ENCODE measurements around the gene MXRA7.

The MXRA7 gene

GRCh38 chr17:76720211-76720610, 9.4 kb upstream of the MXRA7 start:
- no peak for TF ChIP-seq CTCF (IDR thresholded peaks at IDR 0.05; ENCODE audit: control insufficient read depth, extremely low read depth, insufficient read depth)
- no peak for DNase-seq (ENCODE audit: low read depth)
- no peak overlapping the region for H3K4me3 ChIP-seq (ENCODE audit: low read depth, low read length)

- no peak for TF ChIP-seq CTCF (IDR thresholded peaks at IDR 0.05; ENCODE audit: control insufficient read depth, extremely low read depth, insufficient read depth)
- no peak for DNase-seq (ENCODE audit: low read depth)
- H3K4me3 ChIP-seq (ENCODE audit: low read depth, low read length), result no peak overlapping the region
These were observed 7.8 kb upstream of the MXRA7 start for GRCh38 chr17:76718516-76718915.

- TF ChIP-seq CTCF (IDR thresholded peaks at IDR 0.05; ENCODE audit: control insufficient read depth, extremely low read depth, insufficient read depth), result no peak
- H3K4me3 ChIP-seq (ENCODE audit: low read depth, low read length), result no peak overlapping the region
- DNase-seq (ENCODE audit: low read depth), result no peak
These were observed 6.1 kb upstream of the MXRA7 start for GRCh38 chr17:76716839-76717215.

- H3K4me3 ChIP-seq (ENCODE audit: low read depth, low read length), result no peak overlapping the region
- TF ChIP-seq CTCF (IDR thresholded peaks at IDR 0.05; ENCODE audit: control insufficient read depth, extremely low read depth, insufficient read depth), result no peak
- no peak for DNase-seq (ENCODE audit: low read depth)
These were observed 5.5 kb upstream of the MXRA7 start for GRCh38 chr17:76716146-76716838.

- DNase-seq (ENCODE audit: low read depth), result no peak
- TF ChIP-seq CTCF (IDR thresholded peaks at IDR 0.05; ENCODE audit: control insufficient read depth, extremely low read depth, insufficient read depth), result no peak
- no peak overlapping the region for H3K4me3 ChIP-seq (ENCODE audit: low read depth, low read length)
These were observed 4.7 kb upstream of the MXRA7 start for GRCh38 chr17:76715496-76715830.

- DNase-seq (ENCODE audit: low read depth), result no peak
- H3K4me3 ChIP-seq (ENCODE audit: low read depth, low read length), result no peak overlapping the region
These were observed 4.2 kb upstream of the MXRA7 start for GRCh38 chr17:76714822-76715495.

More at GRCh38 chr17:76714822-76715495, 4.2 kb upstream of the MXRA7 start:
- TF ChIP-seq CTCF (IDR thresholded peaks at IDR 0.05; ENCODE audit: control insufficient read depth, extremely low read depth, insufficient read depth), result peak; percentile 73

Measured in LNCaP clone FGC (cell line).